Central memory CD8-positive, alpha-beta T cell (primary cell): ENCODE data around the gene GRK6.

Experiments used
- ATAC-seq: fragments of 150-1000 bp; cut with Tn5 transposase; replicated peaks from 2 replicates; pipeline ENCODE4 v1.10.0; 2022; ENCODE audit warnings: mild to moderate bottlenecking, moderate FRiP score, moderate number of reproducible peaks; ENCODE audit not compliant: poor library complexity, severe bottlenecking; ENCODE audit errors: extremely low read depth
- DNase-seq, 2 donors: peaks; one replicate each; pipeline ENCODE4 v3.0.0; 2021; ENCODE audit warnings: low spot score in 2 of 2
- H3K27ac Mint-ChIP-seq: one replicate; pipeline ENCODE4 v1.8.0; 2022; ENCODE audit warnings: low read depth, mild to moderate bottlenecking, moderate library complexity, mixed read lengths
- H3K27me3 Mint-ChIP-seq: one replicate; pipeline ENCODE4 v1.8.0; 2022; ENCODE audit warnings: mixed read lengths
- H3K36me3 Mint-ChIP-seq: one replicate; pipeline ENCODE4 v1.8.0; 2022; ENCODE audit warnings: mild to moderate bottlenecking, moderate library complexity, mixed read lengths; ENCODE audit not compliant: insufficient read depth
- H3K4me1 Mint-ChIP-seq: one replicate; pipeline ENCODE4 v1.8.0; 2022; ENCODE audit warnings: mixed read lengths
- H3K4me3 Mint-ChIP-seq: one replicate; pipeline ENCODE4 v1.8.0; 2022; ENCODE audit warnings: mild to moderate bottlenecking, moderate library complexity, mixed read lengths
- H3K9me3 Mint-ChIP-seq: one replicate; pipeline ENCODE4 v1.8.0; 2022; ENCODE audit warnings: mixed read lengths

The GRK6 gene

DNA sequence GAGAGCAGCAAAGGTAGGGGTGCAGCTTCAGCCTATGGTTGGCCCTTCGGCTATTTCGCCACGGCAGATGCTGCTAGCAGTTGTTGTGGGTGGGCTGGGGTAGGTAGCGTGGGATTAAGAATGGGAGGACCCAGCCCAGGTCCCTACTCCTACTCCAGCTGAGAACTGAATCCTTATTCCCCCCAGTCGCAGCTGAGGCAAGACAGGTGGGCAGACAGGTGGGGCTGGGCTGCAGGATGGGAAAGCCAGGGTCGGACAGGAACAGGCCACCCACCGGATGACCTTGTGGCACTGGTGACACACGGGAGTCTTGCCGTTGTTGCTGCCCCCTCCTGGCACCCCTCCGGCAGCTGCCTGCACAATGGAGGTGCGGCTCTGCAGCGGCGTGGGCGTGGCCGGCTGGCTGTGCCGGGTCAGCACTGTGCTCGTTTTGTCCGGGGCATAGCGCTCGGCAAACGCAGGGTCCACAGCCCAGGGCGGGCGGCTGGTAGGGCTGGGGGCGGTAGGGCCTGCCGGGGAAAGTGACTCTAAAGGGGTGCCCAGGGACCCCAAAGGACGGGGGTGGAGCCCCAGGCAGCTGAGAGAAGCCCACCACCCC is 62.7 kb downstream of the GRK6 start:
- DNase-seq (no peak), ATAC-seq (no peak)
- H3K36me3 Mint-ChIP-seq, result peaks cover 6% of the 10 kb centered on the region
- no peaks in the 10 kb centered on the region for H3K27me3 Mint-ChIP-seq
- no peak overlapping the region for H3K27ac Mint-ChIP-seq
- no peaks in the 10 kb centered on the region for H3K9me3 Mint-ChIP-seq
- H3K4me1 Mint-ChIP-seq, result peaks cover 7% of the 10 kb centered on the region
- no peak overlapping the region for H3K4me3 Mint-ChIP-seq

DNA sequence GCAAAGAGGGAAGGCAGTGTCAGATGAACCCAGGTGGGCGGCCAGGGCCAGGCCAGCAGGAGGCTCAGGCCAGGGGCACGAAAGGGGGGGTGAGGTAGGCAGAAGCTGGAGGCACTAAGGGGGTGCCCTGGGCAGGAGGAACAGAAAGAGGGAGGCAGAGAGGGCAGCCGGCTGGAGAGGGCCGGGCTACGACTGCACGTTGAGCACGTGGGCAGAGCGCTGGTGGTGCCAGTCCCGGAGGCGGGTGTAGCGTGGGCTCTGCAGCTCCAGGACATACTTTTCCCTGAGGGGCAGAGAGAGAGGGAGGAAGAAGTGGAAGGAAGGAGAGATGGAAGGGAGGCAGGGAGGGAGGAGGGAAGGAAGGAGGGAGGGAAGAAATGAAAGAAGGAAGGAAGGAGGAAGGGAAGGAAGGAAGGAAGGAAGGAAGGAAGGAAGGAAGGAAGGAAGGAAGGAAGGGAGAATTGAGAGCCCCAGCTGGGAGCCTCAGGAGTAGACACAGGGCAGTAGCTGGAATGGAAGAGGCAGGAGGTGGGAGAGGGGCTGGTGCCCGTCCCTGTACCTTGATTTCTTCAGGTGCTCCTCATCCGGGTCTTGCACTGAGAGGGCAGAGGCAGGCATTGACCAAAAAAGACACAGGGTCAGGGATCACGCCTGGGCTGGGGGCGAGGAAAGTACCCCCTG is 64.0 kb downstream of the GRK6 start:
- no peaks in the 10 kb centered on the region for H3K27me3 Mint-ChIP-seq
- H3K36me3 Mint-ChIP-seq, result peaks cover 3% of the 10 kb centered on the region
- ATAC-seq, result no peak
- H3K4me3 Mint-ChIP-seq, result no peak overlapping the region
- no peak overlapping the region for H3K27ac Mint-ChIP-seq
- H3K4me1 Mint-ChIP-seq, result peaks cover 7% of the 10 kb centered on the region
- H3K9me3 Mint-ChIP-seq, result no peaks in the 10 kb centered on the region
- no peak for DNase-seq

DNA sequence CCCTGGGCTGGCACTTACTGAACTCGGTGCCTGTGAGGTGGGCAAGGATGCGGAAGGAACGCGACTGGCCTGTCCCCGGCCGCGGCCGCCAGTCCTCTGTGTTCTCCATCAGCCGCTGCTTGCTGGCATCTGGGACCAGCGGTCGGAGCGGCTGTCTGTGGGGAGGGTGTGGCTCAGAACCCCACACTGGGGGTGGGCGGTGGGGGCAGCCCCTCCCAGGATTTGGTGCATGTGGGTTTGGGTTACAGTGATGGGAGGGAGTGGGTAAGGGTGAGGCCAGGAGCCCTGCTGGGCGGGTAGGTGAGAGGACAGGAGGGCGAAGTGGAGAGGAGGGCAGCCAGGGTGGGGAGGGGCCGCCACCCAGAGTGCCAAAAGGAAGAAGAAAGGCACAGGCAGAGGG is 64.5 kb downstream of the GRK6 start:
- Mint-ChIP-seq H3K27me3 (no peaks in the 10 kb centered on the region), H3K9me3 (no peaks in the 10 kb centered on the region), H3K4me3 (no peak overlapping the region), H3K36me3 (peaks cover 3% of the 10 kb centered on the region), H3K4me1 (peaks cover 8% of the 10 kb centered on the region), H3K27ac (no peak overlapping the region)
- ATAC-seq, result no peak
- DNase-seq, result no peak

GRCh38 chr5:177491429-177491945 is 65.0 kb downstream of the GRK6 start:
- no peak for ATAC-seq
- peaks cover 3% of the 10 kb centered on the region for H3K36me3 Mint-ChIP-seq
- H3K4me1 Mint-ChIP-seq, result peaks cover 13% of the 10 kb centered on the region

GRCh38 chr5:177491983-177492746 is 65.7 kb downstream of the GRK6 start:
- Mint-ChIP-seq H3K9me3 (no peaks in the 10 kb centered on the region), H3K4me1 (peaks cover 14% of the 10 kb centered on the region), H3K27ac (no peak overlapping the region)

More at GRCh38 chr5:177491429-177491945, 65.0 kb downstream of the GRK6 start:
- no peak overlapping the region for H3K27ac Mint-ChIP-seq
- no peak for DNase-seq
- no peak overlapping the region for H3K4me3 Mint-ChIP-seq
- H3K9me3 Mint-ChIP-seq, result no peaks in the 10 kb centered on the region
- H3K27me3 Mint-ChIP-seq, result no peaks in the 10 kb centered on the region

More at GRCh38 chr5:177491983-177492746, 65.7 kb downstream of the GRK6 start:
- ATAC-seq (no peak), DNase-seq (no peak)
- Mint-ChIP-seq H3K27me3 (no peaks in the 10 kb centered on the region), H3K36me3 (peaks cover 3% of the 10 kb centered on the region), H3K4me3 (no peak overlapping the region)
